Subcutaneous adipose tissue (tissue), 4 donors: Measurements from ENCODE around the gene MANF. TPM values are rescaled to one million over a fixed set of nuclear protein-coding genes. Genes with fewer than 3 reads are reported as not detected.

Experiments
- CTCF ChIP-seq: fragments of 450-650 bp; IDR thresholded peaks from one replicate; pipeline ENCODE4 v1.5.1; 2016; ENCODE audit warnings: low read depth, mild to moderate bottlenecking, control low read depth, antibody characterized with exemption, moderate library complexity
- total RNA-seq, 4 donors: library from RNA; depleted of rRNA; stranded (reverse); fragments of >200 nt; gene quantifications; one replicate each; pipeline ENCODE4 v1.1.0, GENCODE V29; 2016

The MANF gene
- total RNA-seq, 4 donors from 2014 or later: 14.1 to 62.9 (median 31.6) TPM

DNA sequence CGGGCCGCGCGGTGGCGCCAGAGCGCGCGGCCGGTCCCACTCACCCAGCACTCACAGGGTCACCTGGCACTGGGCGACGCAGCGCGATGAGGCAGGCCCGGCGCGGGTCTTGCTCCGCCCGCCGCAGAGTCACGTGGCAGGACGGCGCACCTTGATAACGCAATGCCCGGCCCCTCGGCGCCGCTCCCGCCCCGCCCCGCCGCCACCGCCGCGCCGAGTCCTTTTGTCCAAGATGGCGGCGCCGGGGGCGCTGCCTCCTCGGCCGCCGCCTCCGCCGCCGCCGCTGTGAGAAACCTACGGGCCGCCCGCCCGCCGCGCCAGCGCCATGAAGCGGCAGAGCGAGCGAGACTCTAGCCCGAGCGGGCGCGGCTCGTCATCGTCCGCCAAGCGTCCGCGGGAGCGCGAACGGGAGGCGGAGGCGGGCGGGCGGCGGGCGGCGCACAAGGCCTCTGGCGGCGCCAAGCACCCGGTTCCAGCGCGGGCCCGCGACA lies 6.0 kb downstream of the MANF start, which contains the start of gene RBM15B:
RBM15B (plus strand) TSS at position 211 of the 491 bp plus-strand sequence; CDS start at position 326, 115 bp downstream.
- no peak for TF ChIP-seq CTCF

DNA sequence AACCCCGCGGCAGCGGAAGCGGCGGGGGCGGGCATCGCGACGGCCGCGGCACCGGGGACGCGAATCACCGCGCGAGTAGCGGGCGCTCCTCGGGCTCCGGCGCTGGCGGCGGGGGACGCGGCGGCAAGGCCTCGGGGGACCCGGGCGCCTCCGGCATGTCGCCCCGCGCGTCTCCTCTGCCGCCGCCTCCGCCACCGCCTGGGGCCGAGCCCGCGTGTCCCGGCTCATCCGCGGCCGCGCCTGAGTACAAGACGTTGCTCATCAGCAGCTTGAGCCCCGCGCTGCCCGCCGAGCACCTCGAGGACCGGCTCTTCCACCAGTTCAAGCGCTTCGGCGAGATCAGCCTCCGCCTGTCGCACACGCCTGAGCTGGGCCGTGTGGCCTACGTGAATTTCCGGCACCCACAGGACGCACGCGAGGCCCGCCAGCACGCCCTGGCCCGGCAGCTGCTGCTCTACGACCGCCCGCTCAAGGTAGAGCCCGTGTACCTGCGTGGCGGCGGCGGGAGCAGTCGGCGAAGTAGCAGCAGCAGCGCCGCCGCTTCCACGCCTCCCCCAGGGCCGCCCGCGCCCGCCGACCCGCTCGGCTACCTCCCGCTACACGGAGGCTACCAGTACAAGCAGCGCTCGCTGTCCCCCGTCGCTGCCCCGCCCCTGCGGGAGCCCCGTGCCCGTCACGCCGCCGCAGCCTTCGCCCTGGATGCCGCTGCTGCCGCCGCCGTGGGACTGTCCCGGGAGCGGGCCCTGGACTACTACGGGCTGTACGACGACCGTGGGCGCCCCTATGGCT lies 6.7 kb downstream of the MANF start:
- no peak for TF ChIP-seq CTCF

DNA sequence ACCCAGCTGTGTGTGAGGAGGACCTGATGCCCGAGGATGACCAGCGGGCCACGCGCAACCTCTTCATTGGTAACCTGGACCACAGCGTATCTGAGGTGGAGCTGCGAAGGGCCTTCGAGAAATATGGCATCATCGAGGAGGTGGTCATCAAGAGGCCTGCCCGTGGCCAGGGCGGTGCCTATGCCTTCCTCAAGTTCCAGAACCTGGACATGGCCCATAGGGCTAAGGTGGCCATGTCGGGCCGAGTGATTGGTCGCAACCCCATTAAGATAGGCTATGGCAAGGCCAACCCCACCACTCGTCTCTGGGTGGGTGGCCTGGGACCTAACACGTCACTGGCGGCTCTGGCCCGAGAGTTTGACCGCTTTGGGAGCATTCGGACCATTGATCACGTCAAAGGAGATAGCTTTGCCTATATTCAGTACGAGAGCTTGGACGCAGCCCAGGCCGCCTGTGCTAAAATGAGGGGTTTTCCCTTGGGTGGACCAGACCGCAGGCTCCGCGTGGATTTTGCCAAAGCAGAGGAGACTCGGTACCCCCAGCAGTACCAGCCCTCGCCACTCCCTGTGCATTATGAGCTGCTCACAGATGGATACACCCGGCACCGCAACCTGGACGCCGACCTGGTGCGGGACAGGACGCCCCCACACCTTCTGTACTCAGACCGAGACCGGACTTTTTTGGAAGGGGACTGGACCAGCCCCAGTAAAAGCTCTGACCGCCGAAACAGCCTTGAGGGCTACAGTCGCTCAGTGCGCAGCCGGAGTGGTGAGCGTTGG lies 7.5 kb downstream of the MANF start:
- no peak for TF ChIP-seq CTCF

DNA sequence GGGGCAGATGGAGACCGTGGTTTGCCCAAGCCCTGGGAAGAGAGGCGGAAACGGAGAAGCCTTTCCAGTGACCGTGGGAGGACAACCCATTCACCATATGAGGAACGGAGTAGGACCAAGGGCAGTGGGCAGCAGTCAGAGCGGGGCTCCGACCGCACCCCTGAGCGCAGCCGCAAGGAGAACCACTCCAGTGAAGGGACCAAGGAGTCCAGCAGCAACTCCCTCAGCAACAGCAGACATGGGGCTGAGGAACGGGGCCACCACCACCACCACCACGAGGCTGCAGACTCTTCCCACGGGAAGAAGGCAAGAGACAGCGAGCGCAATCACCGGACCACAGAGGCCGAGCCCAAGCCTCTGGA lies 8.0 kb downstream of the MANF start:
- no peak for TF ChIP-seq CTCF

- TF ChIP-seq CTCF: no peak
Measured at GRCh38 chr3:51393564-51393963, 8.5 kb downstream of the MANF start.

GRCh38 chr3:51394541-51394940 lies 9.4 kb downstream of the MANF start:
- no peak for TF ChIP-seq CTCF
